Left renal cortex interstitium (tissue), 4 donors: ENCODE results near the gene SPATA21. TPM values are rescaled to one million over a fixed set of nuclear protein-coding genes. Genes with fewer than 3 reads are reported as not detected.
"Not testable (repeated sequence)": the region's sequence is repeated elsewhere in the genome, so short reads cannot be mapped to it uniquely, and the experiment has no call there.

Experiments used
- DNase-seq, 4 donors: peaks; one replicate each; pipeline ENCODE4 v3.0.0-alpha.2; 2013; ENCODE audit warnings: low read depth in 4 of 4, low spot score in 2 of 4, missing footprints in 1 of 4
- polyA plus RNA-seq, 4 donors: library from polyadenylated mRNA; unstranded; fragments of 120-200 nt; gene quantifications; one replicate each; pipeline ENCODE4 v1.2.1, GENCODE V29; 2013; ENCODE audit not compliant: insufficient read length in 4 of 4

The SPATA21 gene
- polyA plus RNA-seq, 4 donors, result 0.21 to 0.25 TPM; not detected in 2

GRCh38 chr1:16454909-16455308 is 17.7 kb upstream of the SPATA21 start:
- DNase-seq, result not testable (repeated sequence)

GRCh38 chr1:16451841-16452528 is 14.8 kb upstream of the SPATA21 start:
- DNase-seq, result no peak

- no peak for DNase-seq
Observed at GRCh38 chr1:16450863-16451481, 13.7 kb upstream of the SPATA21 start.

GRCh38 chr1:16449666-16450065 is 12.4 kb upstream of the SPATA21 start:
- DNase-seq, result no peak

- DNase-seq, result no peak
Observed at GRCh38 chr1:16449065-16449464, 11.8 kb upstream of the SPATA21 start.

GRCh38 chr1:16447641-16448040 is 10.4 kb upstream of the SPATA21 start:
- DNase-seq, result no peak

- DNase-seq, result no peak
Observed at GRCh38 chr1:16446116-16446515, 8.9 kb upstream of the SPATA21 start.

GRCh38 chr1:16445052-16445451 is 7.8 kb upstream of the SPATA21 start:
- DNase-seq, result no peak

- no peak for DNase-seq
Observed at GRCh38 chr1:16443975-16444770, 6.9 kb upstream of the SPATA21 start.

- DNase-seq, result no peak
Observed at GRCh38 chr1:16442941-16443340, 5.7 kb upstream of the SPATA21 start.

GRCh38 chr1:16442265-16442664 is 5.0 kb upstream of the SPATA21 start:
- no peak for DNase-seq

GRCh38 chr1:16441282-16441665 is 4.0 kb upstream of the SPATA21 start:
- no peak for DNase-seq

- peak; percentile 47 to 86 (median 80) for DNase-seq
Observed at GRCh38 chr1:16440470-16441281, 3.5 kb upstream of the SPATA21 start, which contains the start of gene NECAP2. TSS of gene NECAP2 (plus strand) at chr1:16440724. CDS start at chr1:16440762, 38 bp downstream.

- peak in 2 of 4 donors; percentile 8 to 36 for DNase-seq
Observed at GRCh38 chr1:16440131-16440469, 2.9 kb upstream of the SPATA21 start.

GRCh38 chr1:16438924-16439323 is 1.7 kb upstream of the SPATA21 start:
- DNase-seq, result no peak

- no peak for DNase-seq
Observed at GRCh38 chr1:16438516-16438915, 1.3 kb upstream of the SPATA21 start.

GRCh38 chr1:16434501-16434900 is 2.7 kb downstream of the SPATA21 start:
- no peak for DNase-seq

GRCh38 chr1:16434007-16434406 is 3.2 kb downstream of the SPATA21 start:
- DNase-seq, result no peak

GRCh38 chr1:16433030-16433429 is 4.2 kb downstream of the SPATA21 start:
- DNase-seq, result no peak

GRCh38 chr1:16430606-16431005 is 6.6 kb downstream of the SPATA21 start:
- DNase-seq, result no peak
